C4-2B (cell line): Measurements from ENCODE around the gene ALDH1A2.

Source experiments
- CTCF ChIP-seq: fragments of 450-650 bp; conservative IDR thresholded peaks from 2 replicates; pipeline ENCODE4 v1.5.1; 2017; ENCODE audit warnings: mild to moderate bottlenecking
- ZFX ChIP-seq: fragments of 450-650 bp; IDR thresholded peaks from 2 replicates; pipeline ENCODE4 v1.6.1; 2017

- no peak for TF ChIP-seq CTCF
- no peak for TF ChIP-seq ZFX
Measured at GRCh38 chr15:57909388-57909787, 156.1 kb downstream of the ALDH1A2 start.
